ENCODE measurements around the gene LMNTD1. TPM values are rescaled to one million over a fixed set of nuclear protein-coding genes. Genes with fewer than 3 reads are reported as not detected.
A peak's percentile ranks its signal among the peaks of the same experiment; 100 is the strongest.

The LMNTD1 gene
- total RNA-seq, 1 experiment from 2014 or later, result not detected

GRCh38 chr12:25521625-25522256, 31.3 kb downstream of the LMNTD1 start:
- Histone ChIP-seq H3K27me3 (ENCODE audit: insufficient read depth, low read depth) (no peaks in the 10 kb centered on the region), H3K27ac (no peak overlapping the region), H3K4me1 (replicated peaks; ENCODE audit: insufficient read depth) (peaks cover 11% of the 10 kb centered on the region), H3K79me2 (ENCODE audit: low read depth) (no peaks in the 10 kb centered on the region), H3K4me2 (no peak overlapping the region), H3K9me3 (ENCODE audit: insufficient read depth, low read depth) (no peaks in the 10 kb centered on the region), H2AFZ (no peak overlapping the region), H3K36me3 (ENCODE audit: low read depth) (no peaks in the 10 kb centered on the region), H4K20me1 (ENCODE audit: insufficient read depth) (no peaks in the 10 kb centered on the region), H3K9me2 (ENCODE audit: insufficient read depth) (no peaks in the 10 kb centered on the region), H3K4me3 (no peak overlapping the region), H3F3A (ENCODE audit: insufficient read depth, low read depth) (peaks cover 6% of the 10 kb centered on the region; the same call in 1 of the 2 replicates)
- intact Hi-C loops (cut with micrococcal nuclease; ENCODE audit: unreplicated experiment), result no loop called here
- TF ChIP-seq CTCF (conservative IDR thresholded peaks at IDR 0.05) (no peak), EZH2 (IDR thresholded peaks at IDR 0.05; ENCODE audit: low read depth) (no peak)
- ChIA-PET POLR2A (ENCODE audit: unreplicated experiment) (interaction anchor here (0.6 kb wide), 1 partner anchor 190 kb away, joined by 3 read pairs; no protein-coding TSS in a partner anchor), CTCF (no interaction called here)
- no peak for DNase-seq
- BruUV-seq (replicated peaks), result no TSS peak

- no peak overlapping the region for H3K4me2 ChIP-seq
- BruUV-seq (replicated peaks), result no TSS peak
Measured at GRCh38 chr12:25518512-25518911, 34.6 kb downstream of the LMNTD1 start.

GRCh38 chr12:25504744-25505143, 48.3 kb downstream of the LMNTD1 start:
- TF ChIP-seq CTCF (conservative IDR thresholded peaks at IDR 0.05) (no peak), EZH2 (IDR thresholded peaks at IDR 0.05; ENCODE audit: low read depth) (no peak)
- DNase-seq, result no peak
- Histone ChIP-seq H3K4me2 (no peak overlapping the region), H3K27ac (no peak overlapping the region), H3F3A (ENCODE audit: insufficient read depth, low read depth) (no peaks in the 10 kb centered on the region), H3K9me3 (ENCODE audit: insufficient read depth, low read depth) (no peaks in the 10 kb centered on the region), H3K27me3 (ENCODE audit: insufficient read depth, low read depth) (no peaks in the 10 kb centered on the region), H3K4me3 (no peak overlapping the region), H4K20me1 (ENCODE audit: insufficient read depth) (no peaks in the 10 kb centered on the region), H3K36me3 (ENCODE audit: low read depth) (no peaks in the 10 kb centered on the region), H3K9me2 (ENCODE audit: insufficient read depth) (no peaks in the 10 kb centered on the region), H2AFZ (no peak overlapping the region), H3K79me2 (ENCODE audit: low read depth) (no peaks in the 10 kb centered on the region), H3K4me1 (replicated peaks; ENCODE audit: insufficient read depth) (no peaks in the 10 kb centered on the region)
- ChIA-PET POLR2A (ENCODE audit: unreplicated experiment) (interaction anchor here (0.7 kb wide), 1 partner anchor 151 kb away, joined by 4 read pairs; no protein-coding TSS in a partner anchor), CTCF (no interaction called here)
- BruUV-seq (replicated peaks), result no TSS peak
- intact Hi-C loops (cut with micrococcal nuclease; ENCODE audit: unreplicated experiment), result no loop called here

More at GRCh38 chr12:25518512-25518911, 34.6 kb downstream of the LMNTD1 start:
- ChIA-PET CTCF (no interaction called here), POLR2A (ENCODE audit: unreplicated experiment) (no interaction called here)
- no peaks in the 10 kb centered on the region for H3K4me1 ChIP-seq (replicated peaks; ENCODE audit: insufficient read depth)
- no peak for DNase-seq
- H3K27ac ChIP-seq, result no peak overlapping the region
- no peaks in the 10 kb centered on the region for H3K79me2 ChIP-seq (ENCODE audit: low read depth)
- H4K20me1 ChIP-seq (ENCODE audit: insufficient read depth), result no peaks in the 10 kb centered on the region
- TF ChIP-seq CTCF (conservative IDR thresholded peaks at IDR 0.05), result no peak
- no peak for TF ChIP-seq EZH2 (IDR thresholded peaks at IDR 0.05; ENCODE audit: low read depth)
- no peaks in the 10 kb centered on the region; the same call in 1 of the 2 replicates for H3K9me2 ChIP-seq (ENCODE audit: insufficient read depth)
- no peaks in the 10 kb centered on the region for H3F3A ChIP-seq (ENCODE audit: insufficient read depth, low read depth)
- no peaks in the 10 kb centered on the region for H3K27me3 ChIP-seq (ENCODE audit: insufficient read depth, low read depth)
- H3K9me3 ChIP-seq (ENCODE audit: insufficient read depth, low read depth), result no peaks in the 10 kb centered on the region
- no peak overlapping the region for H3K4me3 ChIP-seq
- intact Hi-C loops (cut with micrococcal nuclease; ENCODE audit: unreplicated experiment), result no loop called here
- 0 out of 2 replicates have a peak overlapping the region, but pooled peaks have one; percentile 26 for H2AFZ ChIP-seq
- no peaks in the 10 kb centered on the region for H3K36me3 ChIP-seq (ENCODE audit: low read depth)

All from PC-9 (cell line).